GM23338 (cell line): ENCODE measurements around the gene TRAF3IP1. TPM values are rescaled to one million over a fixed set of nuclear protein-coding genes. Genes with fewer than 3 reads are reported as not detected.

Experiments used
- ATAC-seq: fragments of 200-7000 bp; cut with Tn5 transposase; 3 replicates; pipeline ENCODE4 v1.9.1; 2020
- DNase-seq: peaks from one replicate; pipeline ENCODE4 v3.0.0-alpha.2; 2015; ENCODE audit warnings: low spot score
- H2AFZ ChIP-seq: fragments of 200-600 bp; sonication (generic); 2 replicates; pipeline ENCODE4 v1.8.0; 2016; ENCODE audit warnings: antibody characterized with exemption, mild to moderate bottlenecking, moderate library complexity
- H3F3A ChIP-seq: fragments of 200-600 bp; sonication (generic); replicated peaks from 2 replicates; pipeline ENCODE4 v1.8.0; 2017; ENCODE audit warnings: antibody characterized with exemption, mixed run types, low read depth
- H3K27ac ChIP-seq: fragments of 200-600 bp; sonication (generic); 2 replicates; pipeline ENCODE4 v1.6.1; 2016; ENCODE audit warnings: low read depth
- H3K27me3 ChIP-seq: fragments of 200-600 bp; sonication (generic); 2 replicates; pipeline ENCODE4 v1.8.0; 2016; ENCODE audit warnings: mild to moderate bottlenecking, mixed run types, moderate library complexity; ENCODE audit not compliant: insufficient read depth
- H3K36me3 ChIP-seq: fragments of 200-600 bp; sonication (generic); 2 replicates; pipeline ENCODE4 v1.8.0; 2016; ENCODE audit warnings: mild to moderate bottlenecking; ENCODE audit not compliant: insufficient read depth
- H3K4me1 ChIP-seq: fragments of 200-600 bp; sonication (generic); 2 replicates; pipeline ENCODE4 v1.8.0; 2016; ENCODE audit warnings: mild to moderate bottlenecking, moderate library complexity; ENCODE audit not compliant: insufficient read depth
- H3K4me2 ChIP-seq: fragments of 200-600 bp; sonication (generic); 2 replicates; pipeline ENCODE4 v1.7.1; 2017; ENCODE audit warnings: mixed run types
- H3K4me3 ChIP-seq: fragments of 200-600 bp; sonication (generic); 2 replicates; pipeline ENCODE4 v1.6.1; 2016; ENCODE audit warnings: mixed run types
- H3K79me2 ChIP-seq: fragments of 200-600 bp; sonication (generic); replicated peaks from 2 replicates; pipeline ENCODE4 v1.8.0; 2017; ENCODE audit warnings: mild to moderate bottlenecking; ENCODE audit not compliant: insufficient read depth
- H3K9me2 ChIP-seq: fragments of 200-600 bp; sonication (generic); 2 replicates; pipeline ENCODE4 v1.8.0; 2017; ENCODE audit not compliant: insufficient read depth
- H4K20me1 ChIP-seq: fragments of 200-600 bp; sonication (generic); replicated peaks from 2 replicates; pipeline ENCODE4 v1.8.0; 2017; ENCODE audit warnings: mild to moderate bottlenecking; ENCODE audit not compliant: insufficient read depth
- H3K27ac Mint-ChIP-seq: 2 replicates; pipeline ENCODE4 v1.8.0; 2020; ENCODE audit warnings: inconsistent platforms, mild to moderate bottlenecking, moderate library complexity, mixed read lengths
- H3K27me3 Mint-ChIP-seq: 3 replicates; pipeline ENCODE4 v1.8.0; 2022; ENCODE audit warnings: low read depth, mild to moderate bottlenecking, moderate library complexity, mixed read lengths, inconsistent platforms; ENCODE audit not compliant: insufficient read depth, poor library complexity
- H3K36me3 Mint-ChIP-seq: 3 replicates; pipeline ENCODE4 v1.8.0; 2021; ENCODE audit warnings: low read depth, mild to moderate bottlenecking, inconsistent platforms, moderate library complexity, mixed read lengths
- H3K4me1 Mint-ChIP-seq: 3 replicates; pipeline ENCODE4 v1.8.0; 2020; ENCODE audit warnings: mild to moderate bottlenecking, inconsistent platforms, mixed read lengths
- H3K4me3 Mint-ChIP-seq: 3 replicates; pipeline ENCODE4 v1.8.0; 2021; ENCODE audit warnings: moderate library complexity, mild to moderate bottlenecking, inconsistent platforms, mixed read lengths
- H3K9me3 Mint-ChIP-seq: 3 replicates; pipeline ENCODE4 v1.8.0; 2020; ENCODE audit warnings: moderate library complexity, mild to moderate bottlenecking, inconsistent platforms, mixed read lengths
- CREB1 ChIP-seq: fragments of 250-450 bp; sonication (Bioruptor Pico); IDR thresholded peaks from 2 replicates; pipeline ENCODE4 v1.5.0; 2020; ENCODE audit warnings: low read depth, mild to moderate bottlenecking, moderate library complexity
- CTCF ChIP-seq, 2 experiments: fragments of 200-600 bp in 1 of 2; sonication (generic) in 1 of 2; conservative IDR thresholded peaks; 2 replicates each; pipeline versions ENCODE4 v1.5.1 to v1.6.1; 2016 to 2017; ENCODE audit warnings: antibody characterized with exemption in 2 of 2, low read depth in 2 of 2, mild to moderate bottlenecking in 2 of 2, moderate library complexity in 1 of 2
- ETS1 ChIP-seq: IDR thresholded peaks from 2 replicates; pipeline ENCODE4 v1.6.1; 2016; ENCODE audit warnings: antibody characterized with exemption
- EZH2 ChIP-seq: fragments of 200-600 bp; sonication (generic); IDR thresholded peaks from one replicate; pipeline ENCODE4 v1.8.0; 2017; ENCODE audit warnings: antibody characterized with exemption, mild to moderate bottlenecking, low read depth; ENCODE audit not compliant: unreplicated experiment
- EZH2phosphoT487 ChIP-seq: fragments of 200-600 bp; sonication (generic); IDR thresholded peaks from one replicate; pipeline ENCODE4 v1.8.1; 2018; ENCODE audit warnings: antibody characterized with exemption; ENCODE audit not compliant: unreplicated experiment
- JUNB ChIP-seq: IDR thresholded peaks from one replicate; pipeline ENCODE4 v1.6.1; 2016; ENCODE audit warnings: antibody characterized with exemption; ENCODE audit not compliant: unreplicated experiment
- REST ChIP-seq: IDR thresholded peaks from one replicate; pipeline ENCODE4 v1.6.1; 2018; ENCODE audit warnings: antibody characterized with exemption; ENCODE audit not compliant: unreplicated experiment
- STAT1 ChIP-seq: IDR thresholded peaks from one replicate; pipeline ENCODE4 v1.6.1; 2016; ENCODE audit warnings: antibody characterized with exemption; ENCODE audit not compliant: unreplicated experiment
- ZNF114 ChIP-seq: fragments of 250-450 bp; sonication (Bioruptor Pico); IDR thresholded peaks from 2 replicates; pipeline ENCODE4 v1.5.0; 2020; ENCODE audit warnings: mild to moderate bottlenecking, moderate library complexity
- ZNF331 ChIP-seq: fragments of 250-450 bp; sonication (Bioruptor Pico); IDR thresholded peaks from 2 replicates; pipeline ENCODE4 v1.5.0; 2020; ENCODE audit warnings: low read depth, mild to moderate bottlenecking, moderate library complexity
- polyA plus RNA-seq: library from polyadenylated mRNA; unstranded; fragments of >200 nt; fragmentation: Nextera tagmentation; extraction: Ambion mirVana; gene quantifications from 2 replicates; pipeline ENCODE4 v1.2.1, GENCODE V29; 2016
- total RNA-seq: library from RNA; depleted of rRNA; stranded (reverse); fragments of >200 nt; shearing (Covaris generic); gene quantifications from 2 replicates; pipeline ENCODE4 v1.2.3, GENCODE V29; 2014

Gene TRAF3IP1
- total and polyA plus RNA-seq, 2 experiments from 2014 or later = 12.5 to 20.7 TPM

GRCh38 chr2:238444242-238444641 is 123.9 kb downstream of the TRAF3IP1 start:
- H3K4me1 Mint-ChIP-seq = peaks cover 7% of the 10 kb centered on the region; the same call in 2 of the 3 replicates
- Histone ChIP-seq H3K4me1 (no peaks in the 10 kb centered on the region), H3K9me2 (no peaks in the 10 kb centered on the region), H3K36me3 (peaks cover 24% of the 10 kb centered on the region), H4K20me1 (peaks cover 49% of the 10 kb centered on the region), H3K79me2 (peaks cover 43% of the 10 kb centered on the region), H3K27ac (no peak overlapping the region), H3F3A (no peaks in the 10 kb centered on the region), H3K4me2 (no peak overlapping the region), H3K4me3 (no peak overlapping the region), H3K27me3 (no peaks in the 10 kb centered on the region), H2AFZ (no peak overlapping the region)
- H3K36me3 Mint-ChIP-seq = peaks cover 45% of the 10 kb centered on the region
- DNase-seq = no peak
- no peaks in the 10 kb centered on the region for H3K9me3 Mint-ChIP-seq
- ATAC-seq = no peak
- H3K27me3 Mint-ChIP-seq = peaks cover 2% of the 10 kb centered on the region
- H3K4me3 Mint-ChIP-seq = no peak overlapping the region
- no peak for TF ChIP-seq CTCF (conservative IDR thresholded peaks at IDR 0.05; ENCODE audit: low read depth in 2 of 2)
- TF ChIP-seq JUNB = no peak
- no peak for TF ChIP-seq ZNF114
- no peak for TF ChIP-seq REST
- TF ChIP-seq EZH2 = no peak
- TF ChIP-seq ZNF331 = no peak
- no peak overlapping the region for H3K27ac Mint-ChIP-seq

- no peak overlapping the region for H2AFZ ChIP-seq
- no peaks in the 10 kb centered on the region for H3K9me3 Mint-ChIP-seq
- no peak overlapping the region for H3K4me2 ChIP-seq
- H3F3A ChIP-seq = no peaks in the 10 kb centered on the region
- H4K20me1 ChIP-seq = peaks cover 47% of the 10 kb centered on the region
- H3K4me3 ChIP-seq = no peak overlapping the region
- H3K27ac Mint-ChIP-seq = no peak overlapping the region
- H3K27me3 ChIP-seq = no peaks in the 10 kb centered on the region
- H3K9me2 ChIP-seq = no peaks in the 10 kb centered on the region
- no peak overlapping the region for H3K4me3 Mint-ChIP-seq
- peaks cover 56% of the 10 kb centered on the region for H3K36me3 Mint-ChIP-seq
- H3K27ac ChIP-seq = no peak overlapping the region
- H3K79me2 ChIP-seq = peaks cover 30% of the 10 kb centered on the region
- peaks cover 24% of the 10 kb centered on the region for H3K36me3 ChIP-seq
- peaks cover 7% of the 10 kb centered on the region; the same call in 2 of the 3 replicates for H3K4me1 Mint-ChIP-seq
- DNase-seq (no peak), ATAC-seq (no peak)
- peaks cover 2% of the 10 kb centered on the region for H3K27me3 Mint-ChIP-seq
- no peaks in the 10 kb centered on the region for H3K4me1 ChIP-seq
- TF ChIP-seq ZNF114 (no peak), ETS1 (no peak), CTCF (conservative IDR thresholded peaks at IDR 0.05; ENCODE audit: low read depth in 2 of 2) (no peak), JUNB (no peak), STAT1 (no peak), EZH2 (no peak), ZNF331 (no peak), CREB1 (no peak), EZH2phosphoT487 (no peak)
Measured at GRCh38 chr2:238445409-238446190, 125.3 kb downstream of the TRAF3IP1 start.
